Measurements from ENCODE around the gene PCDH15.

- TF ChIP-seq POLR2A (IDR thresholded peaks at IDR 0.05) (no peak), CTCF (IDR thresholded peaks at IDR 0.05) (no peak)
These were observed 119.9 kb downstream of the PCDH15 start for GRCh38 chr10:54681136-54681535.
